ENCODE data around the gene AGO1.

The AGO1 gene

GRCh38 chr1:35882945-35883634, at the start of gene AGO1:
Gene AGO1 (plus strand): TSS chr1:35883209. CDS start chr1:35883422, 213 bp downstream.
- TF ChIP-seq, protein P1, sequence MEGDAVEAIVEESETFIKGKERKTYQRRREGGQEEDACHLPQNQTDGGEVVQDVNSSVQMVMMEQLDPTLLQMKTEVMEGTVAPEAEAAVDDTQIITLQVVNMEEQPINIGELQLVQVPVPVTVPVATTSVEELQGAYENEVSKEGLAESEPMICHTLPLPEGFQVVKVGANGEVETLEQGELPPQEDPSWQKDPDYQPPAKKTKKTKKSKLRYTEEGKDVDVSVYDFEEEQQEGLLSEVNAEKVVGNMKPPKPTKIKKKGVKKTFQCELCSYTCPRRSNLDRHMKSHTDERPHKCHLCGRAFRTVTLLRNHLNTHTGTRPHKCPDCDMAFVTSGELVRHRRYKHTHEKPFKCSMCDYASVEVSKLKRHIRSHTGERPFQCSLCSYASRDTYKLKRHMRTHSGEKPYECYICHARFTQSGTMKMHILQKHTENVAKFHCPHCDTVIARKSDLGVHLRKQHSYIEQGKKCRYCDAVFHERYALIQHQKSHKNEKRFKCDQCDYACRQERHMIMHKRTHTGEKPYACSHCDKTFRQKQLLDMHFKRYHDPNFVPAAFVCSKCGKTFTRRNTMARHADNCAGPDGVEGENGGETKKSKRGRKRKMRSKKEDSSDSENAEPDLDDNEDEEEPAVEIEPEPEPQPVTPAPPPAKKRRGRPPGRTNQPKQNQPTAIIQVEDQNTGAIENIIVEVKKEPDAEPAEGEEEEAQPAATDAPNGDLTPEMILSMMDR (IDR thresholded peaks at IDR 0.05; ENCODE audit: low read depth, low read length, poor library complexity, severe bottlenecking), result peak; percentile 90
- no peak for TF ChIP-seq EZH2phosphoT487 (IDR thresholded peaks at IDR 0.05; ENCODE audit: borderline replicate concordance, low read length)
- Histone ChIP-seq H3K27me3 (ENCODE audit: control insufficient read depth, low read length) (0 out of 2 replicates have a peak, but pooled peaks cover 3% of the 10 kb centered on the region), H3F3A (ENCODE audit: control insufficient read depth, insufficient read depth) (peaks cover 13% of the 10 kb centered on the region), H3K27ac (ENCODE audit: low read depth, low read length) (no peak within 1 kb of the TSS), H3K79me2 (ENCODE audit: control insufficient read depth, low read length) (peaks cover 48% of the 10 kb centered on the region), H3K9me2 (replicated peaks; ENCODE audit: control insufficient read depth, low read length) (no peaks in the 10 kb centered on the region), H3K4me2 (ENCODE audit: low read length) (peak within 1 kb of the TSS; percentile 84), H3K4me3 (ENCODE audit: low read length) (peak within 1 kb of the TSS; percentile 94), H3K36me3 (ENCODE audit: control insufficient read depth, low read length) (peaks cover 3% of the 10 kb centered on the region; the same call in 1 of the 2 replicates), H3K4me1 (ENCODE audit: control insufficient read depth, low read length) (peaks cover 42% of the 10 kb centered on the region), H3K9me3 (ENCODE audit: control insufficient read depth, insufficient read depth, low read length) (no peaks in the 10 kb centered on the region), H4K20me1 (ENCODE audit: control insufficient read depth, insufficient read depth, low read depth, low read length) (peaks cover 5% of the 10 kb centered on the region; the same call in 1 of the 2 replicates)

DNA sequence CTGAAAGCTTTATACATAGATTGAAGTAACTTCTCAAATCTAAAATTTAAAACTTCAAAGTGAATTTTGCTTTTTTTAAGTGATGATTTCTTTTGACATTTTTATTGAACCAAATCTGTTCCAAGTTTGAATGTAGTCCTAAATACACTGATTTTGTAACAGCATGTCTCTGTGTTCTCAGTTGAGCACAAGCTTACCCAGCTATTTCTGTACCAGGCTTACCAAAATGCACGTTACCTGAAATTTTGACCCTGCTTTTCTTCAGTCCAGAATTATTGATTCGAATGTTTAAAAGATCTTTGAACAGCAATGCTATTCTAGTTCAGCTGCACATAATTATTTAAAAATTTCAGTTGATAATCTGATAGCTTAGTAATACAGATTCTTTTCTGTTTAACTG, 49.6 kb upstream of the AGO1 start:
- H3K9me3 ChIP-seq (ENCODE audit: control insufficient read depth, insufficient read depth, low read length), result no peaks in the 10 kb centered on the region
- H3K36me3 ChIP-seq (ENCODE audit: control insufficient read depth, low read length), result peaks cover 26% of the 10 kb centered on the region
- H3K4me3 ChIP-seq (ENCODE audit: low read length), result no peak overlapping the region
- H3F3A ChIP-seq (ENCODE audit: control insufficient read depth, insufficient read depth), result no peaks in the 10 kb centered on the region
- no peak overlapping the region for H3K27ac ChIP-seq (ENCODE audit: low read depth, low read length)
- no peak for TF ChIP-seq EZH2phosphoT487 (IDR thresholded peaks at IDR 0.05; ENCODE audit: borderline replicate concordance, low read length)
- TF ChIP-seq, protein P1 (IDR thresholded peaks at IDR 0.05; ENCODE audit: low read depth, low read length, poor library complexity, severe bottlenecking), result no peak
- no peaks in the 10 kb centered on the region for H3K9me2 ChIP-seq (replicated peaks; ENCODE audit: control insufficient read depth, low read length)
- no peaks in the 10 kb centered on the region for H3K4me1 ChIP-seq (ENCODE audit: control insufficient read depth, low read length)
- H3K4me2 ChIP-seq (ENCODE audit: low read length), result no peak overlapping the region
- H3K27me3 ChIP-seq (ENCODE audit: control insufficient read depth, low read length), result no peaks in the 10 kb centered on the region
- H3K79me2 ChIP-seq (ENCODE audit: control insufficient read depth, low read length), result no peaks in the 10 kb centered on the region
- H4K20me1 ChIP-seq (ENCODE audit: control insufficient read depth, insufficient read depth, low read depth, low read length), result no peaks in the 10 kb centered on the region

DNA sequence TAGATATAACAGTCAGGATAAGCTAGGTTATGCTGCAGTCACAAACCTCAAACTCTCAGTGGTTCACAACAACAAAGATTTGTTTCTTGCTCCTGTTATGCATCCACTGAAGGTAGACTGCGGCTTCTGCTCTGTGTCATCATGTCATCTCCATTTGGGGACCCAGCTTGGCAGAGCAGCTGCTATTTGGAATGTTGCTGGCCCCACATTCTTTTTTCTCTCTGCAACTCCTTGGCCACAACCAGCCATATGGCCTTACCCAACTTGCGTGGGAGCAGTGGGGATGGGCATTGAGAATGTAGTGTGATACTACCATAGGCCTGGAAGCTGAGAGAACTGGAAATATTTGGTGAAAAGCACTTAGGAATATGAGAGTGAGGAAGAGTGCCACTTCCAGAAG, 48.8 kb upstream of the AGO1 start:
- H3K27ac ChIP-seq (ENCODE audit: low read depth, low read length), result no peak overlapping the region
- no peaks in the 10 kb centered on the region for H3K9me2 ChIP-seq (replicated peaks; ENCODE audit: control insufficient read depth, low read length)
- H3K4me3 ChIP-seq (ENCODE audit: low read length), result no peak overlapping the region
- no peak overlapping the region for H3K4me2 ChIP-seq (ENCODE audit: low read length)
- no peaks in the 10 kb centered on the region for H3K79me2 ChIP-seq (ENCODE audit: control insufficient read depth, low read length)
- no peak for TF ChIP-seq EZH2phosphoT487 (IDR thresholded peaks at IDR 0.05; ENCODE audit: borderline replicate concordance, low read length)
- TF ChIP-seq, protein P1 (IDR thresholded peaks at IDR 0.05; ENCODE audit: low read depth, low read length, poor library complexity, severe bottlenecking), result no peak
- no peaks in the 10 kb centered on the region for H3K27me3 ChIP-seq (ENCODE audit: control insufficient read depth, low read length)
- no peaks in the 10 kb centered on the region for H3F3A ChIP-seq (ENCODE audit: control insufficient read depth, insufficient read depth)
- no peaks in the 10 kb centered on the region for H4K20me1 ChIP-seq (ENCODE audit: control insufficient read depth, insufficient read depth, low read depth, low read length)
- no peaks in the 10 kb centered on the region for H3K4me1 ChIP-seq (ENCODE audit: control insufficient read depth, low read length)
- peaks cover 22% of the 10 kb centered on the region for H3K36me3 ChIP-seq (ENCODE audit: control insufficient read depth, low read length)
- no peaks in the 10 kb centered on the region for H3K9me3 ChIP-seq (ENCODE audit: control insufficient read depth, insufficient read depth, low read length)
